HG02852 (cell line): ENCODE measurements around the gene MAPK8IP2.
A peak's percentile ranks its signal among the peaks of the same experiment; 100 is the strongest.
"Not testable (repeated sequence)": the region's sequence is repeated elsewhere in the genome, so short reads cannot be mapped to it uniquely, and the experiment has no call there.

ENCODE experiments used
- ATAC-seq: cut with Tn5 transposase; IDR thresholded peaks from one replicate; pipeline ENCODE4 v1.9.1; 2021; ENCODE audit warnings: mild to moderate bottlenecking, moderate library complexity; ENCODE audit not compliant: unreplicated experiment

MAPK8IP2 gene

GRCh38 chr22:50612168-50612527 lies 11.6 kb downstream of the MAPK8IP2 start:
- ATAC-seq = no peak

- no peak for ATAC-seq
These were observed 12.1 kb downstream of the MAPK8IP2 start for GRCh38 chr22:50612528-50613221.

- no peak for ATAC-seq
These were observed 12.8 kb downstream of the MAPK8IP2 start for GRCh38 chr22:50613291-50613981.

GRCh38 chr22:50614296-50614695 lies 13.7 kb downstream of the MAPK8IP2 start:
- not testable (repeated sequence) for ATAC-seq

- ATAC-seq = peak; percentile 50
These were observed 20.2 kb downstream of the MAPK8IP2 start for GRCh38 chr22:50620593-50621355.

- ATAC-seq = peak; percentile 50
These were observed 20.8 kb downstream of the MAPK8IP2 start for GRCh38 chr22:50621356-50621880.

GRCh38 chr22:50621948-50622722 lies 21.5 kb downstream of the MAPK8IP2 start:
- no peak for ATAC-seq

GRCh38 chr22:50622723-50623327 lies 22.2 kb downstream of the MAPK8IP2 start:
- no peak for ATAC-seq

GRCh38 chr22:50624347-50625130 lies 23.9 kb downstream of the MAPK8IP2 start:
- no peak for ATAC-seq

- no peak for ATAC-seq
These were observed 24.6 kb downstream of the MAPK8IP2 start for GRCh38 chr22:50625131-50625567.

GRCh38 chr22:50625568-50626313 lies 25.1 kb downstream of the MAPK8IP2 start:
- ATAC-seq = no peak

- ATAC-seq = no peak
These were observed 25.8 kb downstream of the MAPK8IP2 start for GRCh38 chr22:50626314-50626849.

- no peak for ATAC-seq
These were observed 26.5 kb downstream of the MAPK8IP2 start for GRCh38 chr22:50626850-50627641.

GRCh38 chr22:50627642-50628542 lies 27.3 kb downstream of the MAPK8IP2 start, which contains the start of gene ARSA:
Gene ARSA, minus strand, starts transcription at chr22:50628152. Its CDS starts 373 bp downstream, at chr22:50627779.
- peak; percentile 81 for ATAC-seq

- no peak for ATAC-seq
These were observed 28.0 kb downstream of the MAPK8IP2 start for GRCh38 chr22:50628543-50629134.

GRCh38 chr22:50630376-50630775 lies 29.8 kb downstream of the MAPK8IP2 start:
- no peak for ATAC-seq
